Retinal pigment epithelial cell (primary cell): ENCODE measurements around the gene YJU2.

Experiments
- DNase-seq: peaks from one replicate; pipeline ENCODE4 v3.0.0-alpha.2; 2010; ENCODE audit warnings: low read depth
- H3K4me3 ChIP-seq: 2 replicates; pipeline ENCODE4 v1.5.1; 2011; ENCODE audit warnings: mild to moderate bottlenecking, low read length, control low read depth, moderate library complexity
- CTCF ChIP-seq: conservative IDR thresholded peaks from 2 replicates; pipeline ENCODE4 v1.5.1; 2011; ENCODE audit warnings: low read depth, low read length, control low read depth, inconsistent platforms

YJU2 gene

GRCh38 chr19:4295972-4296771, 49.3 kb downstream of the YJU2 start:
- no peak for DNase-seq
- TF ChIP-seq CTCF: no peak
- no peak overlapping the region for H3K4me3 ChIP-seq

- no peak for DNase-seq
- no peak for TF ChIP-seq CTCF
- H3K4me3 ChIP-seq: no peak overlapping the region
These were observed 51.3 kb downstream of the YJU2 start for GRCh38 chr19:4297901-4298809.

- no peak for TF ChIP-seq CTCF
- DNase-seq: no peak
- H3K4me3 ChIP-seq: no peak overlapping the region
These were observed 52.1 kb downstream of the YJU2 start for GRCh38 chr19:4298810-4299550.

GRCh38 chr19:4300589-4300988, 53.7 kb downstream of the YJU2 start:
- no peak for TF ChIP-seq CTCF
- no peak for DNase-seq
- no peak overlapping the region for H3K4me3 ChIP-seq

- TF ChIP-seq CTCF: no peak
- H3K4me3 ChIP-seq: no peak overlapping the region
- no peak for DNase-seq
These were observed 54.8 kb downstream of the YJU2 start for GRCh38 chr19:4301590-4302242.

- no peak for DNase-seq
- no peak for TF ChIP-seq CTCF
- H3K4me3 ChIP-seq: no peak within 1 kb of the TSS
These were observed 55.4 kb downstream of the YJU2 start, which contains the start of gene TMIGD2 for GRCh38 chr19:4302243-4302640. TSS of gene TMIGD2 (minus strand) at chr19:4302389. CDS start at chr19:4302385, 4 bp downstream.
